ENCODE data around the gene COQ8A. TPM values are rescaled to one million over a fixed set of nuclear protein-coding genes. Genes with fewer than 3 reads are reported as not detected.

Gene COQ8A
- total RNA-seq, 1 experiment from 2014 or later: 24.6 TPM

DNA sequence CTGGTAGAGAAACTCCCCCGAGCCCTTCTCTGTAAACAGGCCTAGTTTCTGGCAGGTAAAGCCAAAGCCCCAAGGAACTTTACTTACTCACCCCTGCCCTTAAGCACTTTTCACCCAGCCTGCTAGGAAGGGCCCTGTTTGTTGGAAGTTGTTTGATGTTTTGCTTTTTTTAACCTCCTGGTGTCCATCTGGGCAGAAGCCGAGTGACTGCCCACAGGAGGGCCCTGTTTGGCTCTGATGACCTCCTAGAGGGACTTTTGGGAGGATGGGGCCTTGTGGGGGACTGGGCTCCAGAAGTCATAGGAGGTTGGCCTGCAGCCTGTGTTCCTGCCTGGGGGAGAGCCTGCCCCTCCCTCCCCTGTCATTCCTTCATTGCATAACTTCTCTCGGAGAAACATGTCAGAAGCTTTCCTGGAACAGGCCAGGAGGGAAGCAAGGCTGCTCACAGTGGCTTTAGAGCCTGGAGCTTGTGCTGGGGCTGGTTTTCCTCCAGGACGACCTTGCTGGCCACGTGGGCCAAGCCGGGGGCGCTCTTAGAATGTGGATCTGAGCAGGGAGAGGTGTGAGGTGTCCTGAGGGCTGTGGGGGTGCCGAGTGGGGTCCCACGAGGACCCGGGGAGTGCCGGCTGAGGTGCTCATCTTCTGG is 33.9 kb downstream of the COQ8A start:
- no TSS peak for BruUV-seq (replicated peaks)
- DNase-seq: no peak
- peaks cover 10% of the 10 kb centered on the region for H3K36me3 Mint-ChIP-seq (ENCODE audit: insufficient read depth, unreplicated experiment)
- H3K4me1 Mint-ChIP-seq (ENCODE audit: low read depth, unreplicated experiment): peaks cover 11% of the 10 kb centered on the region
- no peak overlapping the region for H3K4me3 Mint-ChIP-seq (ENCODE audit: low read depth, unreplicated experiment)
- no peaks in the 10 kb centered on the region for H3K27me3 Mint-ChIP-seq (ENCODE audit: unreplicated experiment)
- TF ChIP-seq, protein P1, sequence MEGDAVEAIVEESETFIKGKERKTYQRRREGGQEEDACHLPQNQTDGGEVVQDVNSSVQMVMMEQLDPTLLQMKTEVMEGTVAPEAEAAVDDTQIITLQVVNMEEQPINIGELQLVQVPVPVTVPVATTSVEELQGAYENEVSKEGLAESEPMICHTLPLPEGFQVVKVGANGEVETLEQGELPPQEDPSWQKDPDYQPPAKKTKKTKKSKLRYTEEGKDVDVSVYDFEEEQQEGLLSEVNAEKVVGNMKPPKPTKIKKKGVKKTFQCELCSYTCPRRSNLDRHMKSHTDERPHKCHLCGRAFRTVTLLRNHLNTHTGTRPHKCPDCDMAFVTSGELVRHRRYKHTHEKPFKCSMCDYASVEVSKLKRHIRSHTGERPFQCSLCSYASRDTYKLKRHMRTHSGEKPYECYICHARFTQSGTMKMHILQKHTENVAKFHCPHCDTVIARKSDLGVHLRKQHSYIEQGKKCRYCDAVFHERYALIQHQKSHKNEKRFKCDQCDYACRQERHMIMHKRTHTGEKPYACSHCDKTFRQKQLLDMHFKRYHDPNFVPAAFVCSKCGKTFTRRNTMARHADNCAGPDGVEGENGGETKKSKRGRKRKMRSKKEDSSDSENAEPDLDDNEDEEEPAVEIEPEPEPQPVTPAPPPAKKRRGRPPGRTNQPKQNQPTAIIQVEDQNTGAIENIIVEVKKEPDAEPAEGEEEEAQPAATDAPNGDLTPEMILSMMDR (IDR thresholded peaks at IDR 0.05; ENCODE audit: unreplicated experiment): no peak
- CTCF ChIA-PET: interaction anchor here (0.6 kb wide), 1 partner anchor 35 kb away, joined by 3 read pairs; no protein-coding TSS in a partner anchor
- H3K27ac Mint-ChIP-seq (ENCODE audit: unreplicated experiment): no peak overlapping the region
- intact Hi-C loops (cut with micrococcal nuclease; ENCODE audit: unreplicated experiment): no loop called here
- H3K9me3 Mint-ChIP-seq (ENCODE audit: low read depth, unreplicated experiment): peaks cover 2% of the 10 kb centered on the region

DNA sequence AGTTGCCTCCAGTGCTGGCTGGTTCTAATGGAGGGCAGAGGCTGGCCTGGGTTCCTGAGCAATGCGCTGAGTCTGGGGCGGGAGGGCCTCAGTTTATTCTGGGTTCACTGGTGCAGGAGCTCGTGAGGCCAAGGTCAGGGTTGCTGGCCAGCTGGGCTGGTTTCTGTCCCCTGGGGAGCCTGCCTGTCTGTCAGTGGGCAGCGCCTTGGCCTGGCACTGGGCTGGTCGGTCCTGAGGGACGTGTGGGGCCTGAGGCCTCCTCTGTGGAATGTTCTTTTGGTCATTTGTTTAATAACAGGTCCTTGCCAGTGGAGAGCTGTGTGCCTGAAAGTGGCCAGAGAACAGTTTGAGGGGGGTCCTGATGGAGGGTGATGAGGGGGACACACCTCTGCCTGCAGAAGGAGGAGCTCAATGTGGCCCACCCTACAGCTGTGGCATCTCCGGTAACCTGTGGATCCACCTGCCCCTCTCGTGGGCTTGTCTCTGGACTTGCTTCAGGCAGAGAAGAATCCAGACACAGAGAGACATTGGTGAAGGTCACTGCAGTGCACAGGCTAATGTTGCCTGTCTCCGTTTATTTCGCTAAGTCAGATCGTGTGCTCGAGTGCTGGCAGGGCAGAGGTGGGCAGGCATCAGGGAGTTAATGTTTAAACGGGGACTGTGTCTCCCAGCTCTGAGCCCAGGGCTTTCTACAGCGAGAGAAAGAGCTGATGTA is 34.6 kb downstream of the COQ8A start:
- DNase-seq: no peak
- CTCF ChIA-PET: no interaction called here
- H3K27ac Mint-ChIP-seq (ENCODE audit: unreplicated experiment): no peak overlapping the region
- no TSS peak for BruUV-seq (replicated peaks)
- no peaks in the 10 kb centered on the region for H3K27me3 Mint-ChIP-seq (ENCODE audit: unreplicated experiment)
- peaks cover 10% of the 10 kb centered on the region for H3K36me3 Mint-ChIP-seq (ENCODE audit: insufficient read depth, unreplicated experiment)
- peaks cover 2% of the 10 kb centered on the region for H3K9me3 Mint-ChIP-seq (ENCODE audit: low read depth, unreplicated experiment)
- intact Hi-C loops (cut with micrococcal nuclease; ENCODE audit: unreplicated experiment): no loop called here
- H3K4me1 Mint-ChIP-seq (ENCODE audit: low read depth, unreplicated experiment): peaks cover 11% of the 10 kb centered on the region
- TF ChIP-seq, protein P1 (IDR thresholded peaks at IDR 0.05; ENCODE audit: unreplicated experiment): no peak
- H3K4me3 Mint-ChIP-seq (ENCODE audit: low read depth, unreplicated experiment): no peak overlapping the region

DNA sequence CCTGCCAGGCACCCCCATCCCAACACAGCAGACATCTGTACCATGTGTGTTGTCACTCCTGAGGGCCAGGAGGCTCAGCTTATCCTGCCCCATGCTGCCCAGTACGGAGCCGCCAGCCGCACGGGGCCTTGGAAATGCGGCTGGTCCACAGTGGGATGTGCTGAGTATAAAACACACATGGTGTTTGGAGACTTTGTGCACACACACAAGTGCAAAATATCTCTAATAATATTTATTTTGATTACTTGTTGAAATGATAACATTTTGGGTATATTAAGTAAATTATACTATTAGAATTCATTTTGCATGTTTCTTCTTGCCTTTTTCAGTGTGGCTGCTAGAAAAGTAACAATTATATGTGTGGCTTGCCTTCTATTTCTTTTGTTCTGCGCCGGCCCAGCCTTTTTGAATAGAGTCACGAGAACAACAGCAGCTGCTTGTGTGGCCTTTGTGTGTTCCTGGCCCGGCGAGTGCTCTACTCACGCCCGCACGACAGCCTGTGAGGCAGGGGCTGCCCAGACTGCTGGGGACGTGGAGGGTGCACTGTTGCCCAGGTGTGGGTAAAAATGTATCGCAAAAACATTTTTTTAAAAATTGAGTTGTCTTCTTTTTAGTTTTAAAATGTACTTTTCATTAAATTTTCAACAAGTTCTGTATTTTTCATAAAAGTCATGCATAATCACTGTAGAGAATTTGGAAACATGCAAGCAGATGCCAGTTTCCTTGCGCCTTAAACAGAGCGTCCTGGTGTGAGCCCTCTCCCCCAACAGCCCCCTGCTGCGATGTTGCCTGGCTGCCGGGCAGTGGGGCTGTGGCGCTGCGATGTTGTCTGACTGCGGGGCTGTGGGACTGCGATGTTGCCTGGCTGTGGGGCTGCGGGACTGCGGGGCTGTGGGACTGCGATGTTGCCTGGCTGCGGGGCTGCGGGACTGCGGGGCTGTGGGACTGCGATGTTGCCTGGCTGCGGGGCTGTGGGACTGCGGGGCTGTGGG is 35.5 kb downstream of the COQ8A start:
- Mint-ChIP-seq H3K27me3 (ENCODE audit: unreplicated experiment) (no peaks in the 10 kb centered on the region), H3K4me1 (ENCODE audit: low read depth, unreplicated experiment) (peaks cover 11% of the 10 kb centered on the region), H3K27ac (ENCODE audit: unreplicated experiment) (no peak overlapping the region), H3K9me3 (ENCODE audit: low read depth, unreplicated experiment) (peaks cover 2% of the 10 kb centered on the region), H3K4me3 (ENCODE audit: low read depth, unreplicated experiment) (no peak overlapping the region), H3K36me3 (ENCODE audit: insufficient read depth, unreplicated experiment) (peaks cover 10% of the 10 kb centered on the region)
- BruUV-seq (replicated peaks): no TSS peak
- TF ChIP-seq, protein P1 (IDR thresholded peaks at IDR 0.05; ENCODE audit: unreplicated experiment): no peak
- intact Hi-C loops (cut with micrococcal nuclease; ENCODE audit: unreplicated experiment): no loop called here
- DNase-seq: no peak
- CTCF ChIA-PET: no interaction called here

DNA sequence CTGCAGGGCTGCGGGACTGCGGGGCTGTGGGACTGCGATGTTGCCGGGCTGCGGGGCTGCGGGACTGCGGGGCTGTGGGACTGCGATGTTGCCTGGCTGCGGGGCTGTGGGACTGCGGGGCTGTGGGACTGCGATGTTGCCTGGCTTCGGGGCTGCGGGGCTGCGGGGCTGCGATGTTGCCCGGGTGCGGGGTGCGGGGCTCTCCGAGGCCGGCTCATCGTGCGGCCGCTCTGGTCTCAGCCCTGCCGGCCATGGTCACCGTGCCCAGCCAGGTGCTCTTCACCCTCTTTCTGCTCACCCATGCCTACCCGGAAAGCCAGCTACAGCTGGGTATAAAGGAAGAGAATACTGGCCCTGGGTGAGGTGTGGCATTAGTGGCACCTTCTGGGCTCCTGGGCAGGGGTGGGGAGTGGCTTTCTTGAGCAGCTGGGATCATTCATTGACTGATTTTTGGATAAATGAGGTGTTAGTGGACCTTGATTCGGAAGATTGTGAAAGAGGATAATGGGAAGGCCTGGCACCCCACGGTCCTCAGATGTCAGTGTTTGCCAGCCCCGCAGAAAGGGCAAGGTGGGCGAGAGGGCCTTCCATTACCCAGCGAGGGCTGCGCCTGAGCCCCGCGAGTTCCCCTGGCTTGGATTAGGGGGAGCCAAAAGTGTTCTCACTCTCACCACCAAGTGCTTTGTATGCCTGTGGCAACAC is 36.3 kb downstream of the COQ8A start:
- H3K27ac Mint-ChIP-seq (ENCODE audit: unreplicated experiment): no peak overlapping the region
- H3K4me1 Mint-ChIP-seq (ENCODE audit: low read depth, unreplicated experiment): peaks cover 11% of the 10 kb centered on the region
- BruUV-seq (replicated peaks): no TSS peak

More for the DNA sequence above, 36.3 kb downstream of the COQ8A start:
- intact Hi-C loops (cut with micrococcal nuclease; ENCODE audit: unreplicated experiment): no loop called here
- no peak for DNase-seq
- CTCF ChIA-PET: no interaction called here
- Mint-ChIP-seq H3K36me3 (ENCODE audit: insufficient read depth, unreplicated experiment) (peaks cover 10% of the 10 kb centered on the region), H3K4me3 (ENCODE audit: low read depth, unreplicated experiment) (no peak overlapping the region), H3K9me3 (ENCODE audit: low read depth, unreplicated experiment) (peaks cover 2% of the 10 kb centered on the region), H3K27me3 (ENCODE audit: unreplicated experiment) (no peaks in the 10 kb centered on the region)
- TF ChIP-seq, protein P1 (IDR thresholded peaks at IDR 0.05; ENCODE audit: unreplicated experiment): no peak
